ENCODE data around the gene GDF2.

Gene GDF2

DNA sequence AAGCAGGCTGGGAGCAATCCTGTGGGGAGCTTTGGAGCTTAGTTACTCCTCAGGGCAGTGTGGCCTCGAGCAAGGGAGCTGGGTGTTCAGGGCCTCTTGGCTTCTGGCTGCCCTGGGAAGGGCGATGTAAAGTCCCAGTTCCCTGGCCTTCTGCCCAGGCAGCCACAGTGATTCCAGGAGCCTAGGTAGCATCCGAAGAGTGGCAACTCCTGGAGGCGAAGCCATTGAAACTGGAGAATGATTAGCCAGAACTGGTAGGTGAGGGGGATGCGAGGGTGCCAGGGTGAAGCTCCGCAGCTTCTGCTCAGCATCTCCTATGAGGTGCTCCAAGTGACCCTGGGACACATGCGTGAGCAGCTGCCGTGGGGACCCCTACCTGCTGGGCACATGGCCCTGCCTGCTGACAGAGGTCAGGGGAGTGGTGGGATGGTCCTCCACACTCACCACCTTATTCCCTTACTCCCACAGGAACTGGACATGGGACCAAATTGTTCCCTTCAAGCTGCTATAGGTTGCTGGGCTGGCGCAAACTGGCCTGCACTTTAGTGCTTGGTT is 7.8 kb upstream of the GDF2 start:
- DNase-seq, result no peak

DNA sequence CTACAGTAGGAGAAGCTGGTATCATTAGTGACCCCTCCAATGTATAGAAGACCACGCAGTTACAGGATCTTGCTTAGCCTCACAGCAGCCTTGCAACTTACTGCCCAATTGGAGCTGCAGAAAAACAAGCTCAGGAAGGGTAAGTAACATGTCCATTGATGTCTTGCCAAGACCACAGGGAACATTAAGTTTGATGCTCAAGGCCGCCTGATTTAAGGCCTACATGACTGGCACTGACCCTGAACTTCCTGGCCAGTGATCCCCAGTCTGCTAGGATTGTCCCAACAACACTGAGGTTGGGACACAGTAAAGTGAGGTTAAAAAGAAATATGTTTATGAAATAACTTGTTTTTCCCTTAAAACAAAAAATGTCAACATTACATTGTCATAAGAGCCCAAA is 6.8 kb upstream of the GDF2 start:
- DNase-seq, result no peak

DNA sequence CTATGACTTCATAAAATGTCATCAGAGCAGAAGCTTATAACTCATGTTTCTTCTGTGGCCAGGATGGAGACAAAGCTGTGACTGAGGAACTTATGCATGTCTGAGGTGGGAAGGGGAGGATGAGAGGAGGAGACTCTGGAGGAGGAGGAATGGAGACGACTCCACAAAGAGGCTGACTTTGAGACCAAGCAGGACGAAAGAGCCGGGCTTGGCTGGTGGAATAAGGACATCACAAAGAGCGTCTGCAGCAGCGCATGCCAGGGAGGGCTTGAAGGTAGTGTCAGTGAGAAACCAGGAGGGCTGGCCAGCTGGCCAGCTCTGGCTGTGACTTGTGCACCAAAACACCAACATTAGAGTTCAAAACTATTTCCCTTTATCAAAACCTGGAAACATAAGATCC is 6.1 kb upstream of the GDF2 start:
- DNase-seq, result no peak

DNA sequence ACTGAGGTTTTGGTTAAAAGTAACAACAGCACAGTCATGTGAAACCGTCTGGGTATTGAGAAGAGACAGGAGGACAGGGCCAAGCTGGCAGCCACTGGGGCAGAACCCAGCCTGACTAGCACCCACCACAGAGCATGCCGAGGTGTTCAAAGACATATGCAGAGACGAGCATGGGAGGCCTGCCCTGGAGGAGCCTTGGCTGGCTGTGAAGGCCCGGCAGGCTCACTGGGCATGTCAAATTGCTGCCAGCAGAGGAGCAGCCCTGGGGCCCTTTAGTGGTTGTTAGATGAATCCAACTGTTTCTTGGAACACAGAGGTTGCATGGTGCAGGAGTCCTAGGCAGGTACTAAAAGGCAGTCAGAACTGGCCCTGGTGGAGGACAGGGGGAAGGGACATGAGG is 5.0 kb upstream of the GDF2 start:
- DNase-seq, result no peak

DNA sequence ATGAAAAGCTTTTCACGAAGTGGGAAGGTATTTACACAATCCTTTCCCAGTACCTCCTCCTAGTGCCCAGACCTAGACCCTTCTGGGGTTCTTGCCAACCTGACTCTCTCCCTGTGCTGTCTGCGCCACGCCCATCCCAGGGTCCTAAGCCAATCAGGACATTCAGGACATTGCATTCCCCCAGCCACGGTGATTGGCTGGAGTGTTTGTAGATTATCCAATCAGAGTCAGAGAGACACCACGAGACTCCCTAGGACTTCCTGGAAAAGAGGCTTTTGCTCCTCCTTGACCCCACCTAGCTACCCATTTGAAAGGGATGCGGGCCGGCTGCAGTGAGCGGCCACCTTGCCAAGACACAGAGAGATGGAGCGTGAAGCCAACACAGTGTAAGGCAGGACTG is 3.5 kb upstream of the GDF2 start:
- DNase-seq, result peak; percentile 14

DNA sequence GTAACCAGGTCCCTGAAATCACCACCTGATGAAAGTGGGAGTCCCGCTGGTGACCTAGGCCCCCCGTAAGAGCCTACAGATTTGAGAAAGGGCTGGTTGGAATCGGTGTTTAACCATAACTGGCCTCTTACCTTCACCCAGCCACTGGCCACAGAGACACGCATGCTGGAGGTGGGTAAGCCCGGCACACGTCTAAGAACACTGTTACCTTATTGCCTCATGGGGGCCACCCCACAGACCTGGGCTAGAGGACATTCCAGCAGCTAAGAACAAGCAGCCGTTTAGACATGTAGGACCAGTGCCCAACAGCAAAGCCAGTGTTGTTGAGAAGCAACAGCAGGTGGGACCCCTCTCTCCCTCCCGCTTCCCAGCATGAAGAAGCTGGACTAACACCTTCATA is 2.5 kb upstream of the GDF2 start:
- no peak for DNase-seq

DNA sequence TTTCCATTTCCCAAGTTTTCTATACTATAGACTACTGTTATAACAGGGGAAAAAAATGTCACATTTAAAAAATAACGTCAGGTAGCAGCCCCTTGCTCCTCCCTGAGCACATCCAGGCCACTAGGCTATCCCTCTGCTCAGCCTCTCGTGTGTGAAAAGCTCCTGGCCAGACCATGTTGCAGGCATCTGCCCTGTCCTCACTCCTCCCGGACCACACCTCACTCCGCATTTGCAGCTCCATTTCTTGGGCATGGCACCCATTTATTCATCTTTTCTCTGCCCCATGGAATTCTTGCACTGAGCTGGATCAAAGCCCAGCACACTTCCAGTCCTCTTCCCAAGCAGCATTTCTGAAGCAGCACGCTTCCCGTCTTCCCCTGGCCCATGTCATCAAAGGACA is 1.4 kb upstream of the GDF2 start:
- no peak for DNase-seq

DNA sequence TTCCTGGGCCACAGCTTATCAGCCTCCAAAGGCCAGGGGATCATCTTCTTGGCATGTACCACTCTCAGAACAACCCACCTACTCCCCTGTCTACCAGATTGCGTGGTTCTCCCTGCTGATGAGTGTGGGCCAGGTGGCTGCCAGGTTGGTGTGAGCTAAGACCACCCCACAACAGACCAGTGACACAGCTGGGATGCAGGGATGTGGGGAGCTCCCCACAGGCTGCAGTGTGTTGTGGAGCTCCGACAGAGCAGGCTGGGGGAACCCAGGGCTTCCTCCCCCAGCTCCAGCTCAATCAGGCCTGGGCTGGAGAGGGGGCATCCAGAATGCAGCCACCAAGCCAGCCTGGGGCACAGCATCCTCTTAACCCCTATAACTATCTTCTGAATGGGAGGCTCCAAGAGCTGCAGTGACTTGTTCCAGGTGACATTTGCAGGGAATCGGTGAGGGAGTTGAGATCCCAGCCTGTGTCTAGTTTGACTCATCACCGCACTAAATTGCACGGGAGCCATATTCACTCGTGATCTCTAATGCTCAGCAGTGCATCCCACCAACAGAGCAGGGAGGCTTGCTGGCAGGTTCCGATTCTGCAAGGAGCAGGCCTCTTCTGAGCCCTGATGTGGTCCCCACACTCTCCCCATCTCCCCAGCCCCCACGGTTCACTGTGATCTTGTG is 596 bp upstream of the GDF2 start:
- DNase-seq, result no peak

DNA sequence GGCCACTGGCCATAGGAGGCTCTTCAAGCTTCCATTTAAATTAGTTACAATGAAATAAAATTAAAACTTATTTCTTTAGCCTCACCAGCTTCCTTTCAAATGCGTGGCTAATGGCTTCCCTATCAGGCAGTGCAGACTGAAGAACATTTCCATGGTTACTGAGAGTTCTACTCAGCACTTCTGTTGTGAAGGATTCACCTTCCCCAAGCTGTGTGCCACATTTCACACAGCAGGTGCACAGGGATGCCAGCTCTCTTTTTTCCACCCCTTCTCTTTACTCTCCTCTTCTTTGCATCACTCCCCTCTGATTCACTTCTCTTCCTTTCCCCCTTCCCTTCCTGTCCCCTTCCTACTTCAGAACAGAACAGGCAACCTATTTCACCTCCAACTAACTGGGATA is 833 bp downstream of the GDF2 start:
- DNase-seq, result no peak

DNA sequence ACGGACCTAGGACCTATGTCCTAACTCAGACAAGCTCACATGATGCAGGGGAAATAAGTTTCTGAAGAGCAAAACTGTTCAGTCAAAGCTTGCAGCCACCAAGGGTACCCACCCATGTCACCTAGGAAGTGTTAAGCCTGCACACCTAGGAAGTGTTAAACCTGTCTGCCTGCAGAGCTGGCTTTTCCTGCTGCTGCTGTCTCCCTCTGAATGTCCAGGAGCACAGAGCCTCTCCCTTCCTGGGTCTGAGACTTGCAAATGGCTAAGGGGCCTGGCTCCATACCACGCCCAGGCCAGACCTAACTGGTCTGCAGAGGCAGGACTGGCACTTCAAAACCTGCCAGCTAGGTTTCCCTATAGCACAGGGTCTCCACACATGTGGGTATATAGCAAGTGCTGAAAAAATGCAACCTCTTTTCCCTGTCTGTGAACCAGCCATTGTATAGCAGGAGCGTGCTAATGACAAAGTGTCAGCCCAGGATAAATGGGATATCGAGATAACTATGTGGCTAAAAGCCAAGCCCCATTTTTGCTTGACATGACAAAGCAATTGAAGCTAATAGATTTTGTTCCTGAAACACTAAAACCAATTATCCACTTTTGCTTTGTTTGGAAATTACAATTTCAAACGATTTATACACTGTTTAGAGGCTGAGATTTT is 1.5 kb downstream of the GDF2 start:
- no peak for DNase-seq

DNA sequence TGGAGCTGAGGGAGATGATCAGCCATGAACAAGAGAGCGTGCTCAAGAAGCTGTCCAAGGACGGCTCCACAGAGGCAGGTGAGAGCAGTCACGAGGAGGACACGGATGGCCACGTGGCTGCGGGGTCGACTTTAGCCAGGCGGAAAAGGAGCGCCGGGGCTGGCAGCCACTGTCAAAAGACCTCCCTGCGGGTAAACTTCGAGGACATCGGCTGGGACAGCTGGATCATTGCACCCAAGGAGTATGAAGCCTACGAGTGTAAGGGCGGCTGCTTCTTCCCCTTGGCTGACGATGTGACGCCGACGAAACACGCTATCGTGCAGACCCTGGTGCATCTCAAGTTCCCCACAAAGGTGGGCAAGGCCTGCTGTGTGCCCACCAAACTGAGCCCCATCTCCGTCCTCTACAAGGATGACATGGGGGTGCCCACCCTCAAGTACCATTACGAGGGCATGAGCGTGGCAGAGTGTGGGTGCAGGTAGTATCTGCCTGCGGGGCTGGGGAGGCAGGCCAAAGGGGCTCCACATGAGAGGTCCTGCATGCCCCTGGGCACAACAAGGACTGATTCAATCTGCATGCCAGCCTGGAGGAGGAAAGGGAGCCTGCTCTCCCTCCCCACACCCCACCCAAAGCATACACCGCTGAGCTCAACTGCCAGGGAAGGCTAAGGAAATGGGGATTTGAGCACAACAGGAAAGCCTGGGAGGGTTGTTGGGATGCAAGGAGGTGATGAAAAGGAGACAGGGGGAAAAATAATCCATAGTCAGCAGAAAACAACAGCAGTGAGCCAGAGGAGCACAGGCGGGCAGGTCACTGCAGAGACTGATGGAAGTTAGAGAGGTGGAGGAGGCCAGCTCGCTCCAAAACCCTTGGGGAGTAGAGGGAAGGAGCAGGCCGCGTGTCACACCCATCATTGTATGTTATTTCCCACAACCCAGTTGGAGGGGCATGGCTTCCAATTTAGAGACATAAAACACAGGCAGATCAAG is 3.3 kb downstream of the GDF2 start:
- no peak for DNase-seq

DNA sequence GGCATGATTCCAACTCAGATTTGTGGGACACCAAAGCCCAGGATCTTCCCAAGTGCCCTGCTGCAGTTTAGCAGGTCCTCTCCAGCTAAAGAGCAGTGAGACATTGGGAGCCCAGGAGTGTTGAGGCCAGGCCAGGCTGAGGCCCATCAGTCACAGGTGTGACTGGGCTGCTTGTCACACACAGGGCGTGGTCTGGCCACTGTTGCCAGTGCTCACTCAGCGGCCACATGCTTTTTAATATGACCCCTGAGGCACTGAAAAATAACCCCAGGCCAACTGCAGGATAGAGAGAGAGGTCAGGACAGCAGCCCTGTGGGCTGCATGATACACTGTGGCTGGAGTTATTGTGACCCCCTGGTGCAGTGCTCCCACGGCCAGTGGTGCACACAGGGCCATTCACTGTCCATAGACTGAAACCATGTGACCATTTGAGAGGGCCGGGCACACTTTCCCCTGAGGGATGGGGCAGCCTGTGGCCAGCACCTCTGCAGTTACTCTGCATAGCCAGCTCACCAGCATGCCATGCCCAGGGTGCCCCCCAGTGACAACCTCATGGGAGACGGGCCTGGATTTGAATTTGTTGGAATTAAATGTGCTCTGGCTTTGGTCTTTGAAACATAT is 4.2 kb downstream of the GDF2 start:
- DNase-seq, result no peak

DNA sequence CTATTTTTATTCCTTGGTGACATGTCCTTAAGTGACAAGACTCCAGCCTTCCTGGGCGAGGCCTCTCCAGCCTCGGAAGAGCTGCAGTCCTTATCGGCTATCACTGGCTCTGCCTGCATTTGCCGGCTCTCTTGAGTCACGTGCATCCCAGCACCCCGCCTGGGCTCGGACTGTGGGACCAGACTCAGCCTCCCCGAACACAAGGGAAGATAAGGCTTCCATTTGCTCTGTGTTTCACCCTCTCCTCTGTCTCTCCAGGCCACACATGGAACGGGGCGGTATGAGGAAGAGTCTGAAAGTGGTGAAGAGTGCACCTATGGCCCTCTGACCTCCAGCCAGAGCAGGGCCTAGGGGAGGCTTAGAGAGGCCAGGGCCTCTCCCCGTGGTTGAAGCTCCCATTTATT is 4.7 kb downstream of the GDF2 start:
- no peak for DNase-seq

DNA sequence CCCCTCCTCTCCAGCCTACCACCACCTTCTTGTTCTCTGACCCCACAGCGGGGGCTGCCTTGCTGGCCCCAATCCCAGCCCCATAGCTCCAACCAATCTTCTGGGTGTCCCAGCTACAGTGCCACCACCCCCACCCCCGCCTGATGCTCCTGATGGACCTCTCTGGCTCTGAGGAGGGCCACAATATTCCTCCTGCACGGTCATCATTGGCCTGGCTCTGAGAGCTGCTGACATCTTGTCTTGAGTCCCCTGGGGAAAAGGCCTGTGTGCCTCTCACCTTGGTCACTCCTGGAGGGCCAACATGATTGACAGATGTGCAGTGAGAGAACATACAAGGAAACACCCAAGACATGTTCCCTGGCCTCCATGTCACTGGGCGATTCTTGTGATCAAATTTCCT is 7.6 kb downstream of the GDF2 start:
- no peak for DNase-seq

DNA sequence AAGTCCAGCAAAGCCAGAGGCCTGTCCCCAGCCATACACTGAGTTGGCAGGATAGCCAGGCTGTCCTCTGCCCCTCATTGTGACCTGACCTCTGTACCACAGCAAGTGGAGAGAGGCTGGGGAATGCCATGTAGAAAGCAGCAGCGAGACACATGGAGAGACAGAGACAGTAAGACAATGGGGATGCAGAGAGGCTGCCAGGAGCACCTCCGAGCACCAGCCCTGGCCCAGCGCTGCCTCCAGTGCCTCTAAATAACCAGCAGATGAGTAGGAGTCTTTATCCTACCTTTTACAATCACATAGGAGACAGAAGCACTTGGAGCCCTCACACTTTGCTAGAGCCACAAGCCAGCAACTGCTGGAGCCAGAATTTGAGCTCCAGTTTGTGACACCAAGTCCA is 8.1 kb downstream of the GDF2 start:
- DNase-seq, result no peak

DNA sequence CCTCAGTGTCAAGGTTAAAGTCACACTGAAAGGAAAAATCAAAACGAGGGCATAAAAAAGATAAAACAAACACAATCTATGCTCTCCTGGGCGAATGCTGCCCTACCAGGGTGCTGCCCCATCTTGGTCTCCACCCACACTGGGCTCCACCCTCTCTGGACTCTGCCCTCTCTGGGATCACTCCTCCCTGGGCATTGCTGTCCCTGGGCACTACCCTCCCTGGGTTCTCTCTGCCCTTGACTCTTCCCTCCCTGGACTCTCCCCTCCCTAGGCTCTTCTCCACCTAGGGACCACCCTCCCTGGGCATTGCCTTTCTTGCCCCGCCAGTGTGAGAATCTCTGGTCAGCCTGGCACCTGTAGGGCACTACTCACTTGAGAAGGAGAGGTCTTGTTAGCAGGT is 8.6 kb downstream of the GDF2 start:
- peak; percentile 19 for DNase-seq

DNA sequence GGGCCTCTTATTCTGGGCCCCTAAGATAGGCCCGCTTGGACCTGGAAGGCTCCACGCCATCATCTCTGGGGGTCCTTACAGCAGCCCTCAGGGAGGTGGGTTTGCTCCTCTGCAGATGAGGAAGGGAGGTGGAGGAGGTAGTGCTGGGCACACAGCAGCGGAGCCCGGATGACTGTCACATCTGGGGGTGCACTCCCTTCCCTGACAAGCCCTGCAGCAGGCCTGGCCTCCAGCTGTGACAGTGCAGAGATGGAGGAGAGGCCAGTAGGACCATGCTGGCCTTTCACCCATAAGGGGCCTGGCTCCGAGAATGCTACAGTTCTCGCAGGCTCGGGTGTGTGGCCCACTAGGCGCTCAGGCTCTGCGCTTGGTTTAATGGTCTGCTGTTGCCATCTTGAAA is 9.2 kb downstream of the GDF2 start:
- no peak for DNase-seq

DNA sequence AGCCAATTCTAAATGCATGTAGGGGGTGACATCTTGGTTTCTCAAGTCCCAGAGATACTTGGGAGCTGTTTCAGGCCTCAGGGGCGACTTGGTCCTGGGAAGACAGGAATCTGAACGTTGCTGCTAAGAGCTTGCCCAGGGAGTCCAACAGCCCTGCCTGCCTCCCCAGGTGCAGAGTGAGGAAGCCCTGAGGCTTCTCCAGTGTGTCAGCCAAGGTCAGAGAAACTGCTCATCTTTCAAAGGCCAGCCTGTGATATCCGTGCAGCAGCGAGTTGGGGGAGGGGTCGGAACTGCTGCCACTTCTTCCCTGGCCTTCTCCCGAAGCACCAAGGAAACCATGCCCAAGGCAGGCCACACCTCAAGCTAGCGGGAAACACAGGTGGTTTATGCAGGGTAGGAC is 9.7 kb downstream of the GDF2 start:
- DNase-seq, result no peak

DNA sequence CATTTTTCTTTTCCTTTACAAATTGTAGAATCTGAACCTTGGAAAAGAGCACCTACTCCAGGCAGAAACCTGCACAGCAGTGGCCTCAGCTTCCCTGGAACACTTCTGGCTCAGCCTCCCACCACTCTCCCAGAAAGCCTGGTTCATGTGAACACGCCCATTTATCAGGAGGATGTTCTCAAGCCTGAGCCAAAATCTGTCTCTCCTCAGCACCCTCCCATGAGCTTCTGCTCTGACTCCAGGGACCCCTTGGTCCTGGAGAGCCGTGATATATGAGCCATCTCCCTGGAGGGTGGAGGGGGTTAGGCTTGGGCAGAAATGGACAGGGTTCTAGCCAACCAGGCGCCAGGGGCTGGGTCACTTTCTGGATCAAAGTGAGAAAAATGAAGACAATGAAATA is 10.1 kb downstream of the GDF2 start:
- no peak for DNase-seq

DNA sequence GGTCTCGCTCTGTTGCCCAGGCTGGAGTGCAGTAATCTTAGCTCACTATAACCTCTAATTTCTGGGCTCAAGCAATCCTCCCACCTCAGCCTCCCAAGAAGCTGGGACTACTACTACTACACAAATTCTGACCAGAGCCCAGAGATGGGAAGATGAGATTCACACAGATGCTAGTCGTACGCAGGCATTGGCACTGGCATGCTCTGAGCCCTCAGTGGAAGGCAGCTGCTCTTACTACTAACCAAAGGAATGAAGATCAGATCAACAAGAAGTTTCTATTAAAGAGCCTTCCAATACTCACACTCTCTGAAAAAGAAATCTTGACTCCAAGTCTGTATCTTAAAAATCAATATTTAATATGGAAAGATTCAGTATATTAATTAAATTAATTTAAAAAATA is 10.7 kb downstream of the GDF2 start:
- DNase-seq, result no peak

DNA sequence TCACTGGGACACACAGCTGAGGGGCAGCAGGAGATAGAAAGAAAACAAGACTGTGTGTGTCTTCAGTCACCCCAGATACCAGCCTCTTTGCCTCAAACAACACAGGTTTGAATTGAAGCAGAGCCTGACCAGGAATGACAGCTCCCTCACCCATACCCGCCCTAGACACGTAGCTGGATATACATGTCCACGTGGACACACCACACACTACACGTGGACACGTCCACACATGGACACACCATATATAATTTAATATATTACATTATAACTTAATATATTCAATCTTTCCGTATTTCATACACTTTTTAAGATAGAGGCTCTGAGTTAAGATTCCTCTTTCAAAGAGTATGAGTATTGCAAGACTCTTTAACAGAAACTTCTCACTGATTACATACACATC is 11.3 kb downstream of the GDF2 start:
- DNase-seq, result no peak

DNA sequence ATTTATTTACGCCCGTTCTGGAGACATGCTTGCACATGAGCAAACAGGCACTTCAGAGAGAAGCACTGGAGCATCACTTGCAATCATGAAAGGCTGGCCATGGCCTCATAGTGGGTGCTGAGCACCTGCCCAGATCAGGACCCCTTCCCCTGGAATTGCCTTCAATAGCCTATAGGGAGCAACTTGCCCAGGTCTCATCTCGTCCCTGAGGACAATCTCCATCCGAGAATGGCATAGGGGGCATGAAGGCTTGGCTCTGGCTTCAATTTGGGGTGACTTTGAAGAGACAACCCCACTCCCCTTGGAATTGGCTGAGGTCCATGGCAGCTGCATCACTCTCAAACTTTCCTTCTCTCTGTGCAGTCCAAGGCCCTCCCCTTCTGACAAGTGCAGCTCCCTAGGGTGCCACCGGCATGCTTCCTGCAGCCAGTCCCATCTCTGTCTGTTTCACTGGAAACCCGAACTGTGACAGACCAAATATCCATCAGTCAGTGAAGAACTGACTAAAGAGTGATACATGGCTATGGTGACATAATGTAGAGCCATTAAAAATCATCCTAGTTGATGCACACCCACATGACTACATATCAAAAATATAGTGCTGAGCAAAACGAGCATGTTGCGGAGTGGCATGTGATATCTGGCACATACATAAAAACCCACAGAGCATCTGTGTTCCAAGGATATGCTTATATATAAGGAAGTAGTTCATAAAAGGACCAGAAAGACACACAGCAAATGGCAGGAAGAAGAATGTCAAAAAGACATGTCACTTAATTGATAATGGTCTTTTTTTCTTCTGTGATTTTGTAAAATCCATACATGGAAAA is 12.4 kb downstream of the GDF2 start:
- no peak for DNase-seq
